ENCODE data around the gene NMRK1. TPM values are rescaled to one million over a fixed set of nuclear protein-coding genes. Genes with fewer than 3 reads are reported as not detected.

NMRK1 gene
- polyA plus RNA-seq, 1 experiment: 14.4 TPM

- no peak for TF ChIP-seq CTCF (IDR thresholded peaks at IDR 0.05; ENCODE audit: low read depth, low read length)
- ChIA-PET CTCF (no interaction called here), POLR2A (no interaction called here)
- H3K9me3 ChIP-seq (ENCODE audit: control insufficient read depth, insufficient read depth, low read length): no peaks in the 10 kb centered on the region
- H3K27me3 ChIP-seq (ENCODE audit: control insufficient read depth, insufficient read depth, low read length): no peaks in the 10 kb centered on the region
- no peak overlapping the region for H3K27ac ChIP-seq (ENCODE audit: low read depth, low read length)
- no peak for DNase-seq (ENCODE audit: low read depth, low spot score)
- H3K4me3 ChIP-seq (ENCODE audit: low read depth, low read length): no peak overlapping the region
Observed at GRCh38 chr9:75120686-75121085, 32.7 kb upstream of the NMRK1 start.

- Histone ChIP-seq H3K4me3 (ENCODE audit: low read depth, low read length) (no peak overlapping the region), H3K27ac (ENCODE audit: low read depth, low read length) (no peak overlapping the region), H3K9me3 (ENCODE audit: control insufficient read depth, insufficient read depth, low read length) (no peaks in the 10 kb centered on the region), H3K27me3 (ENCODE audit: control insufficient read depth, insufficient read depth, low read length) (no peaks in the 10 kb centered on the region)
- CTCF ChIA-PET: no interaction called here
- POLR2A ChIA-PET: no interaction called here
- DNase-seq (ENCODE audit: low read depth, low spot score): no peak
- TF ChIP-seq CTCF (IDR thresholded peaks at IDR 0.05; ENCODE audit: low read depth, low read length): no peak
Observed at GRCh38 chr9:75117564-75117963, 29.6 kb upstream of the NMRK1 start.

GRCh38 chr9:75116306-75116705 lies 28.4 kb upstream of the NMRK1 start:
- ChIA-PET POLR2A (no interaction called here), CTCF (no interaction called here)
- Histone ChIP-seq H3K9me3 (ENCODE audit: control insufficient read depth, insufficient read depth, low read length) (no peaks in the 10 kb centered on the region), H3K4me3 (ENCODE audit: low read depth, low read length) (no peak overlapping the region), H3K27ac (ENCODE audit: low read depth, low read length) (no peak overlapping the region), H3K27me3 (ENCODE audit: control insufficient read depth, insufficient read depth, low read length) (no peaks in the 10 kb centered on the region)
- no peak for DNase-seq (ENCODE audit: low read depth, low spot score)
- TF ChIP-seq CTCF (IDR thresholded peaks at IDR 0.05; ENCODE audit: low read depth, low read length): no peak

GRCh38 chr9:75112789-75113188 lies 24.8 kb upstream of the NMRK1 start:
- ChIA-PET CTCF (no interaction called here), POLR2A (no interaction called here)
- TF ChIP-seq CTCF (IDR thresholded peaks at IDR 0.05; ENCODE audit: low read depth, low read length): no peak
- no peak overlapping the region for H3K4me3 ChIP-seq (ENCODE audit: low read depth, low read length)
- no peak for DNase-seq (ENCODE audit: low read depth, low spot score)
- no peaks in the 10 kb centered on the region for H3K27me3 ChIP-seq (ENCODE audit: control insufficient read depth, insufficient read depth, low read length)
- no peaks in the 10 kb centered on the region for H3K9me3 ChIP-seq (ENCODE audit: control insufficient read depth, insufficient read depth, low read length)
- H3K27ac ChIP-seq (ENCODE audit: low read depth, low read length): no peak overlapping the region

- ChIA-PET POLR2A (interaction anchor here (0.7 kb wide), 1 partner anchor 16 kb away, joined by 3 read pairs; no protein-coding TSS in a partner anchor), CTCF (no interaction called here)
Observed at GRCh38 chr9:75111019-75111622, 23.2 kb upstream of the NMRK1 start.

More at GRCh38 chr9:75111019-75111622, 23.2 kb upstream of the NMRK1 start:
- Histone ChIP-seq H3K4me3 (ENCODE audit: low read depth, low read length) (no peak overlapping the region), H3K27me3 (ENCODE audit: control insufficient read depth, insufficient read depth, low read length) (no peaks in the 10 kb centered on the region), H3K9me3 (ENCODE audit: control insufficient read depth, insufficient read depth, low read length) (no peaks in the 10 kb centered on the region), H3K27ac (ENCODE audit: low read depth, low read length) (no peak overlapping the region)
- DNase-seq (ENCODE audit: low read depth, low spot score): no peak
- TF ChIP-seq CTCF (IDR thresholded peaks at IDR 0.05; ENCODE audit: low read depth, low read length): no peak
